Suppressor macrophage treated with lipopolysaccharide for 4 hours (primary cell): Measurements from ENCODE around the gene LARGE2.

Source experiments
- DNase-seq: peaks from one replicate; pipeline ENCODE4 v3.0.0-alpha.2; 2020

LARGE2 gene

DNA sequence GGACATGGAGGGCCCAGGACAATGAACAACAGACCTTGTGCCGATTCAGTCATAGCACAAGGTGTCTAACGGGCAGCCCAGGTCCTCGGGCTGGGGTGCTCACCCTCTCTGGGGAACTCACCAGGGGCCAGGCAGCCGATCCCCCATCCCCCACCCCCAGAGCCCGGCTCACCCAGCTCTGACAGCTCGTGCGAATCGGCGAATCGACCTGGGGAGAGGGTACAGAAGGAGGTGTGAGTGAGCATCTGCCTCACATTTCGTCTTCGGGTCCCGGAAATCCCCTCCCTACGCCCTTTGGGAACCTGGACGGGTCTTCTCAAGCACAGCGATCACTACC is 5.2 kb upstream of the LARGE2 start:
- DNase-seq: no peak

- DNase-seq: peak; percentile 99
These were observed 4.7 kb upstream of the LARGE2 start, which contains the start of gene PEX16 for GRCh38 chr11:45917623-45918330. Gene PEX16, minus strand, starts transcription at chr11:45917877. Its CDS starts 66 bp downstream, at chr11:45917811.

DNA sequence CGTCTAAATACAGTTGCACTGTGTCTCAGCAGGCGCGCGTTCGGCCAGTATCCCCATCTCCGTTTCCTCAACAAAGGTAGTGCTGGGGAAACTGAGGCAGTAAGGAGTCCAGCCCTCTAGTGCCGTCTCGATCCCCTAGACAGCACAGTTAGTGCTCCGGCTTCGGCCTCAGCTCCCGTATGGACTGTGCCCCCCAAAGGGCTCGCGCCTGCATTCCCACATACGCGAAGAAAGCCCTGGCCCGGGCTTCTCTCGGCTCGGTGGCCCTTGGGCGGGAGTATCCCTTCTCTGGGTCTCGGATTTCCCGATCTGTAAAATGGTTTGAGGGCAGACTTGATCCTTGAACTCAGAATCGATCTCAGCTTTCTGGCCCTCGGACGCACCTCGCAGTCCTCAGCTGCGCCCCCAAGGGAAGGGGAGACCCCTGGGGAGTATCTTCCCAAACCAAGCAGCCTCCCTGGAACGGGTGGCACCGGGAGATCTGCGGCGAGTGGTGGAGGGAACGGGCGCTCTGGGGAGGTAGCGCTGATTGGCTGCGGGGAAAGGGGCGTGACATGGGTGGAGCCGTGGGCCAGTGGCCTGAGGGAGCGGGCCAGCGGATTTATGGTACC is 4.0 kb upstream of the LARGE2 start:
- DNase-seq: peak; percentile 82

- no peak for DNase-seq
These were observed 3.3 kb upstream of the LARGE2 start for GRCh38 chr11:45918962-45919675.

- DNase-seq: no peak
These were observed 2.5 kb upstream of the LARGE2 start for GRCh38 chr11:45919806-45920530.

GRCh38 chr11:45920531-45921477 is 1.7 kb upstream of the LARGE2 start:
- DNase-seq: no peak

GRCh38 chr11:45921561-45922424 is 663 bp upstream of the LARGE2 start:
- no peak for DNase-seq

- no peak for DNase-seq
These were observed 1.8 kb downstream of the LARGE2 start for GRCh38 chr11:45924036-45924915.

GRCh38 chr11:45924927-45925326 is 2.5 kb downstream of the LARGE2 start:
- DNase-seq: no peak

DNA sequence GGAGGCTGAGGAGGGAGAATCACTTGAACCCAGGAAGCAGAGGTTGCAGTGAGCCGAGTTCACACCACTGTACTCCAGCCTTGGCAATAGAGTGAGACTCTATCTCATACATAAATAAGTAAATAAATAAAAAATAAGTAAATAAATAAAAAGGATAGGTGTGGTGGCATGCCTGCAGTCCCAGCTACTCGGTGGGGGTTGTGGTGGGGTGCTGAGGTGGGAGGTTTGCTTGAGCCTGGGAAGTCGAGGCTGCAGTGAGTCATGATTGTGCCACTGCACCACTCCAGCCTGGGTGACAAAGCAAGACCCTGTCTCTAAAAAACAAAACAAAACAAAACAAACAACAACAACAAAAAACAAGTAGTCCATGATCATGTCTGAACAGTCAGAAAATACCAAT is 3.1 kb downstream of the LARGE2 start:
- DNase-seq: no peak

GRCh38 chr11:45926001-45926401 is 3.5 kb downstream of the LARGE2 start:
- DNase-seq: no peak

DNA sequence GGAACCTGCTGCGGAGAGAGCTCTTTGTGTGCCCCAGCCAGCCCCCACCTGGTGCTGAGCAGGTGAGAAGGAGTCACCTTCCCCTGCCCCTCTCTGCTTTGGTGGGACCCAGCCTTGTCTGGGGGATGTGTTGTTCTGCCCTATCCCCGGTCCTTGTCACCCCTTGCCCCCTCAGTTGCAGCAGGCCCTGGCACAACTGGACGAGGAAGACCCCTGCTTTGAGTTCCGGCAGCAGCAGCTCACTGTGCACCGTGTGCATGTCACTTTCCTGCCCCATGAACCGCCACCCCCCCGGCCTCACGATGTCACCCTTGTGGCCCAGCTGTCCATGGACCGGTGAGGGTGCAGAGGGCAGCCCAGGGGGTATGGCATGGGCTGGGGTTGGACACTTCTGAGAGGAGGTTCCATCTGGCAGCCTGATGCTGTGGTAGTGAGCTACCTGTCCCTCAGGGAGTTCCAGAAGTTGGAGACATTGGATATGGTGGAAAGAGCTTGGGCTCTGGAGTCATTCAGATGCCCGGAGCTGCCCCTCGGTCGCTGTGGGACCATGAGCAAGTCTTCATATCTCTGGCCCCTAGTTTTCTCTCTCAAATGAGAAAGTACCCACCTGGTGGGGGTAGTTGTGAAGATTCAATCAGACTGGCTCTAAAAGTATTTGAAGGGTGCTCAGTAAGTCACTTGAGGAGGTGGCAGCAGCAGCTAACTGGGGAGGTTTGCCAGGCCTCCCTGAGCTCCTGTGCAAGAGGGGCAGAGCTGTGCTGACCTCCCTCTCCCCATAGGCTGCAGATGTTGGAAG is 4.3 kb downstream of the LARGE2 start:
- DNase-seq: no peak

DNA sequence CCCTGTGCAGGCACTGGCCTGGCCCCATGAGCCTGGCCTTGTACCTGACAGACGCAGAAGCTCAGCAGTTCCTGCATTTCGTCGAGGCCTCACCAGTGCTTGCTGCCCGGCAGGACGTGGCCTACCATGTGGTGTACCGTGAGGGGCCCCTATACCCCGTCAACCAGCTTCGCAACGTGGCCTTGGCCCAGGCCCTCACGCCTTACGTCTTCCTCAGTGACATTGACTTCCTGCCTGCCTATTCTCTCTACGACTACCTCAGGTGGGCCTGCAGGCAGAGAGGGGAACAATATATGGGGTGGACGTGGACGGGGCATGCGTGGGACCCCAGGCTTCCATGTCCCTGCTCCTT is 4.9 kb downstream of the LARGE2 start:
- no peak for DNase-seq

DNA sequence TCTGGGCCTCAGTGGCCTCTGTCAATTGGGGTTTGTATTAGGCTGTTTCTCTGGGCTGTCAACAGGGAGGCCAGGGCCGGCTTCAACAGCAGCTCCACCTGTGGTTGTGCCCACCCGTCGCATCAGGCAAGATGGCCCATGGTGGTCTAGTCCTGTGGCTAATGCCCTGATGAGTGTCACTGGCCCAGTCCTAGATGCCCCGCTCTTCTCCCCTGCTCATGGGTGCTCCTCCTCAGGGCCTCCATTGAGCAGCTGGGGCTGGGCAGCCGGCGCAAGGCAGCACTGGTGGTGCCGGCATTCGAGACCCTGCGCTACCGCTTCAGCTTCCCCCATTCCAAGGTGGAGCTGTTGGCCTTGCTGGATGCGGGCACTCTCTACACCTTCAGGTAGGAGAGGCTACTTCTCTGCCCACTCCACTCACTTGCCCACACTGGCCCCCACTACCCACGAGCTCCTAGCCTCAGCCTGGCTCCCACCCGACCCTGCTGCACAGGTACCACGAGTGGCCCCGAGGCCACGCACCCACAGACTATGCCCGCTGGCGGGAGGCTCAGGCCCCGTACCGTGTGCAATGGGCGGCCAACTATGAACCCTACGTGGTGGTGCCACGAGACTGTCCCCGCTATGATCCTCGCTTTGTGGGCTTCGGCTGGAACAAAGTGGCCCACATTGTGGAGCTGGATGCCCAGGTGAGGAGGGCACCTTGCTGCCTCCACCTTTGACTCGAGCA is 5.4 kb downstream of the LARGE2 start:
- DNase-seq: no peak

GRCh38 chr11:45928535-45929215 is 6.2 kb downstream of the LARGE2 start:
- no peak for DNase-seq

DNA sequence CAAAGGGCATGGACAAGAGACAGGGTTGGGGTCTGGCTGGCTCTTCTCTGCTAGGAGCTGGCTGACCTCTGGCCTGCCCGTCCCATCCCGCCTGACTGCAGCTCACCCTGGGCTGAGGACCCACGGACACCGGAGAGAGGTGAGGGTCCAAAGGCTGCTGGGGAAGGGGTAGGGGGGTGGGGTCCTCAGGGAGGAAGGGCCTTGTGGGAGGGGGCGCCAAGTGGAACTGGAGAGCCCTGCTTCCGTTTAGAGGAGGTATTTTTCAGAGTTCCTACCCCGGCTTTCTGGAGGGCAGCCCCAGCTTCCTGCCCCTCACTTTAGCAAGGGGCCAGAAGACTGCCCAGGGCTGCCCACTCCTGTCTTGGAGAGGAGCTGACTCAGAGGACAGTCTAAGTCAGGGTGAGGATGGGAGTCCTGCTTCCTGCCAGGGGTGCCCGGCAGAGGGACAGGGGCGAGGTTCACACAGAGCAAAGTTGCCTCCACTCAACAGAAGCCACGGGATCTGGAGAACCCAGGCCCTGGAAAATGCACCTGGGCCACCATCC is 7.1 kb downstream of the LARGE2 start:
- DNase-seq: no peak

- no peak for DNase-seq
These were observed 7.8 kb downstream of the LARGE2 start for GRCh38 chr11:45930031-45930794.
